Muscle layer of colon (tissue), 2 donors: ENCODE measurements around the gene TTC17.
"Not testable (repeated sequence)": the region's sequence is repeated elsewhere in the genome, so short reads cannot be mapped to it uniquely, and the experiment has no call there.

Source experiments
- H3K27ac ChIP-seq: one replicate; pipeline ENCODE4 v1.7.0; 2013; ENCODE audit warnings: low read depth, mild to moderate bottlenecking, low read length, moderate library complexity
- H3K27me3 ChIP-seq, 2 donors: one replicate each; pipeline ENCODE4 v1.7.0; 2013; ENCODE audit warnings: low read length in 2 of 2, mild to moderate bottlenecking in 2 of 2; ENCODE audit not compliant: insufficient read depth in 2 of 2, control insufficient read depth in 1 of 2
- H3K36me3 ChIP-seq: one replicate; pipeline ENCODE4 v1.7.0; 2013; ENCODE audit warnings: mild to moderate bottlenecking, low read length; ENCODE audit not compliant: insufficient read depth
- H3K4me1 ChIP-seq: one replicate; pipeline ENCODE4 v1.7.0; 2013; ENCODE audit warnings: mild to moderate bottlenecking, low read length; ENCODE audit not compliant: insufficient read depth
- H3K4me3 ChIP-seq, 2 donors: one replicate each; pipeline ENCODE4 v1.7.0; 2013; ENCODE audit warnings: low read length in 2 of 2, low read depth in 1 of 2, mild to moderate bottlenecking in 1 of 2, moderate library complexity in 1 of 2
- H3K9ac ChIP-seq: one replicate; pipeline ENCODE4 v1.7.0; 2013; ENCODE audit warnings: low read length
- H3K9me3 ChIP-seq: one replicate; pipeline ENCODE4 v1.7.0; 2013; ENCODE audit warnings: mild to moderate bottlenecking, low read length
- donor health status: abdominal sarcoma.
- donor health status: Adenocarcinoma of cecum.

Gene TTC17

DNA sequence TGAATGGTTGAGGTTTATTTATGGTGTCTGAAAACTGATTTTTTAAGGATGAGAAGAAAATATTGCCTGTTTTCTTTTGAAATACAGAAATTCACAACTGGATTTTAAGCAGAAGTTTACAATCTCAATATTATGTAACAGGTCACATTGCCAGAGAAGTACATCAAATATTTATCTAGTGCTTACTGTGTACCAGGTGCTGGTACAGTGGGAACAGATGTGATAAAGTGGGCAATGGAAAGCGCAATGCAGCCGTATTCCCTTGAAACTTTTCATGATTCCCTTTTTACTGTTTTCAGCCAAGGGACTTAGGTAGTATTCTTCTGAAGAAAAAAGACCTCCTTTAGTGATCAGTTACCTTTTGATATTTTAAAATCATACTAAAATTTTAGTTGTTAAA is 49.6 kb downstream of the TTC17 start:
- H3K9ac ChIP-seq = no peak overlapping the region
- no peaks in the 10 kb centered on the region for H3K27me3 ChIP-seq
- H3K9me3 ChIP-seq = no peaks in the 10 kb centered on the region
- no peak overlapping the region for H3K27ac ChIP-seq
- H3K4me3 ChIP-seq = no peak overlapping the region
- peaks cover 34% of the 10 kb centered on the region for H3K36me3 ChIP-seq
- H3K4me1 ChIP-seq = no peaks in the 10 kb centered on the region

DNA sequence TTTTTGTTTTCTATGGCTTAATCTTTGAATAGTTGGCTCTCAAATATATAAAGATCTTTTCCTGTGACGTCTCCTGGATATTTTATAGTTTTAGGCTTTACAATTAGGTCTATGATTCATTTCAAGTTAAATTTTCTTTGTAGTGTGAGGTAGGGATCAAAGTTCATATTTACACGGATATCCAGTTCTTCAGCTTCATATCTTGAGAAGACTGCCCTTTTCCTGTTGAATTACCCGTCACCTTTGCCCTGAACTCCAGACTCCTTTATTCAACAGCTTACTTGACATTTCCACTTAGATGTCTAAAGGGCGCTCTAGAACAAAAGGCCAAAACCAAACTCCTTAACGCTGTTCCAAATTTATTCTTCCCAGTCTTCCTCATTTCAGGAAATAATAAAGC is 51.7 kb downstream of the TTC17 start:
- no peak overlapping the region for H3K4me3 ChIP-seq
- H3K27me3 ChIP-seq = no peaks in the 10 kb centered on the region
- H3K4me1 ChIP-seq = no peaks in the 10 kb centered on the region
- peaks cover 33% of the 10 kb centered on the region for H3K36me3 ChIP-seq
- H3K9ac ChIP-seq = no peak overlapping the region
- no peak overlapping the region for H3K27ac ChIP-seq
- no peaks in the 10 kb centered on the region for H3K9me3 ChIP-seq

DNA sequence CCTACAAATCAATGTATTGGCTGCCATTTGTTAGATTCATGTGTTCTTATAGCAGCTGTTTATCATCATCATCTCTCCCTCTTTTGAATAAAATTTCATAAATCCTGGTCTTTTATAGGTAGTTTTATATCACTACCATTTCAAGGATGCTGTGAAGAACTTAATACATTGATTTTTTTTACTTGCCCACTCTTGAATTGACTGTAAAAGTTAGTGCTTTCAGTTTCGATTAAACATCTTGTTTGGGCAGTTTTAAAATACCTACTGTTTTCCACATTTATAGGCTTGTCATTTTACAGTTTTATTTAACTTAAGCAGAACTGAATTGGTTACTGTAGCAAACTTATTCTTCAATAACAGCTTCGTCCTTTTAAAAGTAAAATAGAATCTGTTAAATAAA is 59.5 kb downstream of the TTC17 start:
- Histone ChIP-seq H3K4me1 (no peaks in the 10 kb centered on the region), H3K27ac (no peak overlapping the region), H3K9me3 (no peaks in the 10 kb centered on the region), H3K4me3 (no peak overlapping the region), H3K9ac (no peak overlapping the region), H3K27me3 (no peaks in the 10 kb centered on the region), H3K36me3 (peaks cover 31% of the 10 kb centered on the region)

DNA sequence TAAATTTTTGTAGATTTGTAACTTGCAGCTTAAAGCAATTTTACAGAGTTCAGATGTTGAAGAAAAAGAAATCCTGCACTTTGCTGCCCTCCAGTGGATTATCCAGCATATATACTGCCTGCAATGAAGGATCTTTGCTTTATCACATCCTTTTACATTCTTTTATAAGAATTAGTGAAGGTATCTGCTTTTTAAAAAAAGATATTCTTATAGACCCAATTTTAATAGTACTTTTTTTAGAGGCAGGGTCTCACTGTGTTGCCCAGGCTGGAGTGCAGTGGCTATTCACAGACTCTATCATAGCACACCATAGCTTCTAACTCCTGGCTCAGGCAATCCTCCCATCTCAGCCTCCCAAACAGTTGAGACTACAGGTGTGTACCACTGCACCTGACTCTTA is 60.7 kb downstream of the TTC17 start:
- H3K9ac ChIP-seq = no peak overlapping the region
- H3K27ac ChIP-seq = no peak overlapping the region
- H3K4me1 ChIP-seq = no peaks in the 10 kb centered on the region
- no peaks in the 10 kb centered on the region for H3K9me3 ChIP-seq
- H3K27me3 ChIP-seq = no peaks in the 10 kb centered on the region
- no peak overlapping the region for H3K4me3 ChIP-seq
- peaks cover 29% of the 10 kb centered on the region for H3K36me3 ChIP-seq

DNA sequence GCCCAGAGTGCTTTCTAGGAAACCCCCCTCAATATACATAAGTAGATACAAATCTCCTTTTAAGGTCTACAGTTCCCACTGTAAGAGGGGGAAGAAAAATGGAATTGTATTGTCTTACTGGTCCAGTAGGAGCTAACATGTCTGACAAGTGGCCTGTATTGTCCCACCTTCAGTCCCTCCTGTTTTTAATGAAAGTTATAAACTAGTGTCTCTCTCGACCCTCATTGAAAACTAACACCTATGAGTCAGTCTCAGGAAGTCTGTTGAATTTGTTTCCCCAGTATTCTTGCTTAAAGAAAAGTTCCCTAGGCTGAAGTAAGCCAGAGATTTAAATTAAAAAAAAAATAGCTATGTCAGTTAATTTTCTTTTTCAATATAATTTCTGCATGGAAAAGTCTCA is 69.3 kb downstream of the TTC17 start:
- Histone ChIP-seq H3K27ac (no peak overlapping the region), H3K9me3 (no peaks in the 10 kb centered on the region), H3K4me3 (no peak overlapping the region), H3K36me3 (peaks cover 23% of the 10 kb centered on the region), H3K4me1 (no peaks in the 10 kb centered on the region), H3K27me3 (no peaks in the 10 kb centered on the region), H3K9ac (no peak overlapping the region)

DNA sequence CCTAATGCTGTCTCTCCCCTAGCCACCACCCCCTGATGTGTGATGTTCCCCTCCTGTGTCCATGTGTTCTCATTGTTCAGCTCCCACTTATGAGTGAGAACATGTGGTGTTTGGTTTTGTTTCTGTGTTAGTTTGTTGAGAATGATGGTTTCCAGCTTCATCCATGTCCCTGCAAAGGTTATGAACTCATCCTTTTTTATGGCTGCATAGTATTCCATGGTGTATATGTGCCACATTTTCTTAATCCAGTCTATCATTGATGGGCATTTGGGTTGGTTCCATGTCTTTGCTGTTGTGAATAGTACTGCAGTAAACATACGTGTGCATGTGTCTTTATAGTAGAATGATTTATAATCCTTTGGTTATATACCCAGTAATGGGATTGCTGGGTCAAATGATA is 72.2 kb downstream of the TTC17 start:
- not testable (repeated sequence) for H3K4me3 ChIP-seq, H3K27me3 ChIP-seq, H3K4me1 ChIP-seq, H3K27ac ChIP-seq, H3K9me3 ChIP-seq, H3K9ac ChIP-seq
- H3K36me3 ChIP-seq = peaks cover 21% of the 10 kb centered on the region

DNA sequence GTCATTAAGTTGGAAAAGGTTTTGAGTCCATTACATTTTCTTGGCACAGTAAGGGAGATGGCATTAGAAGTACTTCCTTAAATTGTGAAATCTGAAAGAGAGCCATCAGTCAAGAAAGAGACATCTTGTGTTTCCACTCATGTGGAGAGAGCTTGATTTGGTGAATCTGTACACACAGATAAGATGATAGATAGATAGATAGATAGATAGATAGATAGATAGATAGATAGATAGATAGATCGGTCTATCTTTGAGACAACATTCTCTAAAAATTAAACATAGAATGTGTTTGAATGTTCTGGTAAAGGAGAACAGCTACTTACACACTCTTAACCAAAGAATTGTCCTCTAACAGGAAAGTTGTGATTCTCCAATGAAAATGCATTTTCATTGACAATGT is 76.2 kb downstream of the TTC17 start:
- H3K4me3 ChIP-seq = no peak overlapping the region
- H3K27me3 ChIP-seq = no peaks in the 10 kb centered on the region
- no peaks in the 10 kb centered on the region for H3K4me1 ChIP-seq
- no peak overlapping the region for H3K27ac ChIP-seq
- H3K36me3 ChIP-seq = peaks cover 13% of the 10 kb centered on the region
- no peaks in the 10 kb centered on the region for H3K9me3 ChIP-seq
- no peak overlapping the region for H3K9ac ChIP-seq

DNA sequence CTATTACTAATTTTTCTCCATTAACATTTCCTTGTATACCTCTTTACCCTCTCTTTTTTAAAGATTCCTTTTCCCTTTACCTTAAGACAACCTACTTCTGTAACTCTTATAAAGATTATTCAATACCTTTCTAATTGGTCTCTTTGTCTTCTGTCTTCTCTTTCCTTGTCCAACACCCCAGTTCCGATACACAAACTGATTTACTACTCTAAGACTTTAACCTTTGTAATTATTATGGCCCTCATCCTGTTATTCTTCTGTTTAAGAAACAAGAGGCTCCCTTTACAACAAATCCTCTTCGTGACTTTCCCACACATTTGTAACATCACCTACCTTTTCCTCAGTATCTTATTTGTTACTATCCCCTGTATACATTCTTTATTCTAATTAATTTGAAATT is 81.8 kb downstream of the TTC17 start:
- H3K4me1 ChIP-seq = no peaks in the 10 kb centered on the region
- no peak overlapping the region for H3K27ac ChIP-seq
- H3K9me3 ChIP-seq = no peaks in the 10 kb centered on the region
- H3K9ac ChIP-seq = no peak overlapping the region
- no peak overlapping the region for H3K4me3 ChIP-seq
- no peaks in the 10 kb centered on the region for H3K27me3 ChIP-seq
- peaks cover 52% of the 10 kb centered on the region for H3K36me3 ChIP-seq

DNA sequence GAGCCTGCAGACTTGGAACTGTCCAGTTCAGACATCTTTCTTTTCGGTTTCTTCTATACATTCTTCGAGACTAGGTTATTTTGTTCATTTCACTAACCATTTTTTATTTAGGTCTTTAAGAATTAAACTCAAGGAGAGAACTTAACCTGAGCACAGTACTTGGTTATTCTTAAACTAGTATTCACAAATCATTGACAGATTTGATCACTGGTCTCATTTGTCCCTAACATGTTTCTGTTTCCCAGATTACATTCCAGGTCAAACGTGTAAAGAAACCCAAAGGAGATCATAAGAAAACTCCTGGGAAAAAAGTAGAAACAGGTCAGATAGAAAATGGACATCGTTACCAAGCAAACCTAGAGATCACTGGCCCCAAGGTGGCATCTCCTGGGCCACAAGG is 85.1 kb downstream of the TTC17 start:
- Histone ChIP-seq H3K27me3 (no peaks in the 10 kb centered on the region), H3K4me1 (no peaks in the 10 kb centered on the region), H3K27ac (no peak overlapping the region), H3K9me3 (no peaks in the 10 kb centered on the region), H3K36me3 (peaks cover 70% of the 10 kb centered on the region), H3K4me3 (no peak overlapping the region), H3K9ac (no peak overlapping the region)

DNA sequence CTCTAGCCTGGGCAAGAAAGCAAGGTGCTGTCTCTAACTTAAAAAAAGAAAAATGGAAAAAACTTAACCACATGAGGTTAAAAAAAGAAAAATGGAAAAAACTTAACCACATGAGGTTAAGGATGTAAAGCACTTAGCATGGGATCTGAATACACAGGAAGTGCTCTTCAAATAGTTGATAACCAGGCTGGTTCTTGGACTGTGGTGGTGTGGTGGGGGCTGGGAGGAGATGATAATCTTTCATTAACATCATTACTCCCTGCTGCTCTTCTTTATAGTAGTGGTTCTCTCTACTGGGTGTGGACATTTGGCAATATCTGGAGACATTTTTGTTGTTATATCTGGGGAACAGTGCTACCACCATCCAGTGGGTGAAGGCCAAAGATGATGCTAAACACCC is 88.4 kb downstream of the TTC17 start:
- Histone ChIP-seq H3K4me1 (no peaks in the 10 kb centered on the region), H3K27ac (no peak overlapping the region), H3K9me3 (no peaks in the 10 kb centered on the region), H3K27me3 (no peaks in the 10 kb centered on the region), H3K9ac (no peak overlapping the region), H3K4me3 (no peak overlapping the region), H3K36me3 (peaks cover 85% of the 10 kb centered on the region)

DNA sequence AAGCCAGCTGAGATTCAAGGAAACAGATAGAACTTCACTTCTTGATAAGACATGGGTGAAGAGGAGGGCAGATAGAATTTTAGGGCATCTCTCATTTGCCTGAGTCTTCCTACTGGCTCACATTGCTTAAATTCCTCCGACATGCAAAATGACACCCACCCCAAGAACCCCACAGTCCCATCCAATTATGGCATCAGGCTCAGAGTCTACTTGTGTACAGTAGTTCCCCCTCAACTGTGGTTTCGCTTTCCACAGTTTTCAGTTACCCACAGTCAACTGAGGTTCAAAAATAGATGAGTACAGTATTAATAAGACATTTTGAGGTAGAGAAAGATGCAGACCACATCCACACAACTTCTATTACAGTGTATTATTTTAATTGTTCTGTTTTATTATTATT is 99.8 kb downstream of the TTC17 start:
- Histone ChIP-seq H3K27ac (no peak overlapping the region), H3K27me3 (no peaks in the 10 kb centered on the region), H3K36me3 (peaks cover 44% of the 10 kb centered on the region), H3K4me3 (no peak overlapping the region), H3K9ac (no peak overlapping the region), H3K9me3 (no peaks in the 10 kb centered on the region), H3K4me1 (no peaks in the 10 kb centered on the region)

DNA sequence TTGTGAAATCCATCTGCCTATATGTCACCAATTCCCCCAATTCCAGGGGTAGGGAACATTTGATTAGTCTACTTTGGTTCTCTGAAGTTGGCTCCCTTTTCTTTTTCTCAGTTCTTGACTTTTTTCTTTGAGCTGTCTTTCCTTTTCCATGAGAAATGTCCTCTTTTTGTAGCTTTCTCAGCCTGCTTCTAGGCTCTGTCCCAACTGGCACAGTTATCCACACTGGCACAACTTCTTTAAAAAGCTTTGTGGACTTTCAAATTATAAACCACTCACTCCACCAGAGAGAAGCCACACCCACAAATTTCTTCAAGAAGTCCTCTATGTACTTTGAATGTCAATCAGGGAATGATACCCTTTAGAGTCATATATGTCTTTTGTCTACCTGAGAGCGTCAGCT is 100.5 kb downstream of the TTC17 start:
- H3K4me1 ChIP-seq = no peaks in the 10 kb centered on the region
- H3K9ac ChIP-seq = no peak overlapping the region
- no peaks in the 10 kb centered on the region for H3K27me3 ChIP-seq

More for the DNA sequence above, 100.5 kb downstream of the TTC17 start:
- H3K27ac ChIP-seq = no peak overlapping the region
- peaks cover 41% of the 10 kb centered on the region for H3K36me3 ChIP-seq
- no peaks in the 10 kb centered on the region for H3K9me3 ChIP-seq
- no peak overlapping the region for H3K4me3 ChIP-seq
